ENCODE measurements around the gene TMEM219.

DNA sequence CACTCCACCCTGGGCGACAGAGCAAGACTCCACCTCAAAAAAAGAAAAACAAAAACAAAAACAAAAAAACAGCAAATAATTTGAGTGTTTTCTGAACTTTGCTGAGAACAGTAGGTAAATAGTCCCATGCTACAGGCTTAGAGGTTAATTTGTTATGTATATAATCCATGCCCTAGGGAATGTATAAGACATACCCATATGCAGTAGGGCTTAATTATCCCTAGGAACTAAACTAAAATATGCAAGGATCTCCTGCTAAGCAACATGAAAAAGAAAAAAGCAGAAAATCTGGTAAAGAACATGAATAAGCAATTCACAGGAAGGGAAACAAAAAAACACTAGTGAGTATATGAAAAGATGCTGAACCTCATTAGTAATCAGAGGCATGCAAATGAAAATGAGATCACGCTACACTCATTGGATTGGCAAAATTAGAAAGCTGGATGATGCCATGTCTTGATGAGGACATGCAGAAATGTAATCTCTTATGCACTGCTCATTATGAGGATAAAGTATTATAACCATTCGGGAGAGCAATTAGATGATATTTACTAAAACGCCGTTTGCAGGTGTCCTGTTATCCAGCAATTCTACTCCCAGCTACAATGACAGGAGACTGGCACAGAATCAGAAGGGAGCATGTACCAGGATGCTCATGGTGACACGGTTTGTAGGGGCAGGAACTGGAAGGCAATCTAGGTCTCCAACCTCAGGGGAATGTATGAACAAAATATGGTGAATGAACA is 41.4 kb upstream of the TMEM219 start:
- no peak for TF ChIP-seq EP300 (IDR thresholded peaks at IDR 0.05)
- TF ChIP-seq, protein P1, sequence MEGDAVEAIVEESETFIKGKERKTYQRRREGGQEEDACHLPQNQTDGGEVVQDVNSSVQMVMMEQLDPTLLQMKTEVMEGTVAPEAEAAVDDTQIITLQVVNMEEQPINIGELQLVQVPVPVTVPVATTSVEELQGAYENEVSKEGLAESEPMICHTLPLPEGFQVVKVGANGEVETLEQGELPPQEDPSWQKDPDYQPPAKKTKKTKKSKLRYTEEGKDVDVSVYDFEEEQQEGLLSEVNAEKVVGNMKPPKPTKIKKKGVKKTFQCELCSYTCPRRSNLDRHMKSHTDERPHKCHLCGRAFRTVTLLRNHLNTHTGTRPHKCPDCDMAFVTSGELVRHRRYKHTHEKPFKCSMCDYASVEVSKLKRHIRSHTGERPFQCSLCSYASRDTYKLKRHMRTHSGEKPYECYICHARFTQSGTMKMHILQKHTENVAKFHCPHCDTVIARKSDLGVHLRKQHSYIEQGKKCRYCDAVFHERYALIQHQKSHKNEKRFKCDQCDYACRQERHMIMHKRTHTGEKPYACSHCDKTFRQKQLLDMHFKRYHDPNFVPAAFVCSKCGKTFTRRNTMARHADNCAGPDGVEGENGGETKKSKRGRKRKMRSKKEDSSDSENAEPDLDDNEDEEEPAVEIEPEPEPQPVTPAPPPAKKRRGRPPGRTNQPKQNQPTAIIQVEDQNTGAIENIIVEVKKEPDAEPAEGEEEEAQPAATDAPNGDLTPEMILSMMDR (IDR thresholded peaks at IDR 0.05): no peak
